HG03520 (cell line): Measurements from ENCODE around the gene THOC2.
A peak's percentile ranks its signal among the peaks of the same experiment; 100 is the strongest.
"Not testable (repeated sequence)": the region's sequence is repeated elsewhere in the genome, so short reads cannot be mapped to it uniquely, and the experiment has no call there.

ENCODE experiments used
- ATAC-seq: cut with Tn5 transposase; IDR thresholded peaks from one replicate; pipeline ENCODE4 v1.9.1; 2021; ENCODE audit warnings: mild to moderate bottlenecking, moderate library complexity; ENCODE audit not compliant: unreplicated experiment

The THOC2 gene

GRCh38 chrX:123732670-123733363, at the start of gene THOC2:
THOC2 (minus strand) TSS chrX:123733052; CDS start chrX:123733022, 30 bp downstream.
- peak; percentile 74 for ATAC-seq

- not testable (repeated sequence) for ATAC-seq
Observed at GRCh38 chrX:123781786-123782185, 48.9 kb upstream of the THOC2 start.

- ATAC-seq, result no peak
Observed at GRCh38 chrX:123779908-123780396, 47.1 kb upstream of the THOC2 start.

- ATAC-seq, result no peak
Observed at GRCh38 chrX:123773258-123773988, 40.6 kb upstream of the THOC2 start.

- no peak for ATAC-seq
Observed at GRCh38 chrX:123771449-123772064, 38.7 kb upstream of the THOC2 start.

GRCh38 chrX:123764967-123765871, 32.4 kb upstream of the THOC2 start:
- ATAC-seq, result peak; percentile 76

- not testable (repeated sequence) for ATAC-seq
Observed at GRCh38 chrX:123759849-123760248, 27.0 kb upstream of the THOC2 start.

GRCh38 chrX:123757794-123758193, 24.9 kb upstream of the THOC2 start:
- ATAC-seq, result not testable (repeated sequence)

GRCh38 chrX:123756320-123756719, 23.5 kb upstream of the THOC2 start:
- no peak for ATAC-seq

GRCh38 chrX:123755107-123755506, 22.3 kb upstream of the THOC2 start:
- no peak for ATAC-seq

GRCh38 chrX:123753656-123754350, 21.0 kb upstream of the THOC2 start:
- ATAC-seq, result no peak

GRCh38 chrX:123749643-123750042, 16.8 kb upstream of the THOC2 start:
- ATAC-seq, result no peak

GRCh38 chrX:123745511-123745910, 12.7 kb upstream of the THOC2 start:
- no peak for ATAC-seq

- no peak for ATAC-seq
Observed at GRCh38 chrX:123743312-123743711, 10.5 kb upstream of the THOC2 start.

- no peak for ATAC-seq
Observed at GRCh38 chrX:123742440-123742839, 9.6 kb upstream of the THOC2 start.

GRCh38 chrX:123740536-123740935, 7.7 kb upstream of the THOC2 start:
- no peak for ATAC-seq

GRCh38 chrX:123740006-123740405, 7.2 kb upstream of the THOC2 start:
- ATAC-seq, result no peak

- no peak for ATAC-seq
Observed at GRCh38 chrX:123739474-123739873, 6.6 kb upstream of the THOC2 start.

- ATAC-seq, result no peak
Observed at GRCh38 chrX:123738378-123738940, 5.6 kb upstream of the THOC2 start.
